Measurements from ENCODE around the gene AFF2. TPM values are rescaled to one million over a fixed set of nuclear protein-coding genes. Genes with fewer than 3 reads are reported as not detected.

The AFF2 gene
- total and polyA plus RNA-seq, 2 donors (not counting 3 experiments of a cell fraction or from before 2014, with no cell fraction given), result 0.03 to 0.07 TPM

- ChIA-PET CTCF (no interaction called here), POLR2A (no interaction called here)
- Histone ChIP-seq H3K79me2 (ENCODE audit: control insufficient read depth, insufficient read depth, low read length) (no peaks in the 10 kb centered on the region), H3K4me2 (ENCODE audit: insufficient read depth, low read length) (no peak overlapping the region), H4K20me1 (replicated peaks; ENCODE audit: control insufficient read depth, extremely low read depth, insufficient read depth, low read length) (no peaks in the 10 kb centered on the region), H3K36me3 (ENCODE audit: control insufficient read depth in 2 of 2, extremely low read depth in 1 of 2, insufficient read depth in 2 of 2, low read length in 2 of 2) (no peaks in the 10 kb centered on the region), H3K27me3 (ENCODE audit: control insufficient read depth in 2 of 2, insufficient read depth in 2 of 2, low read length in 2 of 2) (no peaks in the 10 kb centered on the region), H3K9ac (replicated peaks; ENCODE audit: extremely low read depth, insufficient read depth, low read length) (no peak overlapping the region), H3K4me3 (replicated peaks in 1 of 3; ENCODE audit: insufficient read depth in 1 of 3, low read depth in 1 of 3, low read length in 3 of 3) (no peak overlapping the region), H3K9me3 (replicated peaks; ENCODE audit: control insufficient read depth, insufficient read depth, low read length) (no peaks in the 10 kb centered on the region), H3K9me1 (replicated peaks; ENCODE audit: control insufficient read depth, extremely low read depth, insufficient read depth, low read length) (no peaks in the 10 kb centered on the region), H2AFZ (ENCODE audit: low read depth, low read length) (no peak overlapping the region), H3K4me1 (ENCODE audit: control insufficient read depth, extremely low read depth, insufficient read depth, low read length) (no peaks in the 10 kb centered on the region), H3K27ac (ENCODE audit: insufficient read depth, low read depth, low read length) (no peak overlapping the region)
- FAIRE-seq (no peak), DNase-seq (ENCODE audit: low read depth, low spot score) (no peak)
- BruUV-seq (replicated peaks), result no TSS peak
- intact Hi-C loops (cut with micrococcal nuclease), result no loop called here
- dilution Hi-C loops (cut with MboI; ENCODE audit: extremely low pct_ligation_motif_present, low sequenced_read_pairs), result no loop called here
- TF ChIP-seq JUN (IDR thresholded peaks at IDR 0.05; ENCODE audit: borderline replicate concordance, insufficient read depth, insufficient read length, low read depth), result no peak
Observed at GRCh38 chrX:149043401-149043800, 543.0 kb downstream of the AFF2 start.

DNA sequence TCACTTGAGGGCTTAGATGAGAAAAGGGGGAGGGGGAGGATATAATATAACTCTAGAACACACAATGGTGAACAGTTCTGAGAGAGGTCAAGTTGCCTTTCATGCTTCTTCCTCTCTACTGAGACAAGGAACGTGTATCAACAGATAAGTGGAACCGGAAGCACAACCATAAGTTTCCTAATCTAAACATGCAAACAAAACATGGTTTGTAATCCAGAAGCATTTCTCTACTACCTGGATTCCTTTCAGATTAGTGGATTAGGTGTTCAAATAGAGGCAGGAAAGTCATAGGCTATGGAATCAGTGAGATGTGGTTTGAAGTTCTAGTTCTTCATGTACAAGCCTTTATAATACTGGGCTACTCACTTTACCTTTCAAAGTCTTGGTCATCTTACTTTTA, 544.1 kb downstream of the AFF2 start:
- Histone ChIP-seq H3K36me3 (ENCODE audit: control insufficient read depth in 2 of 2, extremely low read depth in 1 of 2, insufficient read depth in 2 of 2, low read length in 2 of 2) (no peaks in the 10 kb centered on the region), H3K9ac (replicated peaks; ENCODE audit: extremely low read depth, insufficient read depth, low read length) (no peak overlapping the region), H2AFZ (ENCODE audit: low read depth, low read length) (no peak overlapping the region), H4K20me1 (replicated peaks; ENCODE audit: control insufficient read depth, extremely low read depth, insufficient read depth, low read length) (no peaks in the 10 kb centered on the region), H3K4me3 (replicated peaks in 1 of 3; ENCODE audit: insufficient read depth in 1 of 3, low read depth in 1 of 3, low read length in 3 of 3) (no peak overlapping the region), H3K9me1 (replicated peaks; ENCODE audit: control insufficient read depth, extremely low read depth, insufficient read depth, low read length) (no peaks in the 10 kb centered on the region), H3K27me3 (ENCODE audit: control insufficient read depth in 2 of 2, insufficient read depth in 2 of 2, low read length in 2 of 2) (no peaks in the 10 kb centered on the region), H3K4me1 (ENCODE audit: control insufficient read depth, extremely low read depth, insufficient read depth, low read length) (no peaks in the 10 kb centered on the region), H3K9me3 (replicated peaks; ENCODE audit: control insufficient read depth, insufficient read depth, low read length) (no peaks in the 10 kb centered on the region), H3K4me2 (ENCODE audit: insufficient read depth, low read length) (no peak overlapping the region), H3K27ac (ENCODE audit: insufficient read depth, low read depth, low read length) (no peak overlapping the region), H3K79me2 (ENCODE audit: control insufficient read depth, insufficient read depth, low read length) (no peaks in the 10 kb centered on the region)
- no peak for FAIRE-seq
- no peak for DNase-seq (ENCODE audit: low read depth, low spot score)
- ChIA-PET POLR2A (no interaction called here), CTCF (no interaction called here)
- no TSS peak for BruUV-seq (replicated peaks)
- TF ChIP-seq POLR2AphosphoS5 (IDR thresholded peaks at IDR 0.05; ENCODE audit: insufficient read depth, low read depth, low read length) (no peak), MYC (IDR thresholded peaks at IDR 0.05; ENCODE audit: low read depth, low read length) (no peak), GATA2 (IDR thresholded peaks at IDR 0.05; ENCODE audit: insufficient read depth, insufficient read length, low read depth, low read length) (no peak), EZH2 (IDR thresholded peaks at IDR 0.05; ENCODE audit: borderline replicate concordance, low read depth, low read length, severe bottlenecking) (no peak), POLR2A (IDR thresholded peaks at IDR 0.05; ENCODE audit: low read depth, low read length) (no peak), FOS (IDR thresholded peaks at IDR 0.05; ENCODE audit: borderline replicate concordance, insufficient read depth, low read length) (no peak), MAX (IDR thresholded peaks at IDR 0.05; ENCODE audit: insufficient read depth, insufficient read length) (no peak), CTCF (IDR thresholded peaks at IDR 0.05; ENCODE audit: extremely low read depth in 1 of 2, insufficient read depth in 1 of 2, low read depth in 1 of 2, low read length in 2 of 2) (no peak), JUN (IDR thresholded peaks at IDR 0.05; ENCODE audit: borderline replicate concordance, insufficient read depth, insufficient read length, low read depth) (no peak)
- intact Hi-C loops (cut with micrococcal nuclease) (no loop called here), dilution Hi-C loops (cut with MboI; ENCODE audit: extremely low pct_ligation_motif_present, low sequenced_read_pairs) (no loop called here)

All from endothelial cell of umbilical vein (primary cell).